Gastrocnemius medialis (tissue), 4 donors: ENCODE results near the gene METTL21A. TPM values are rescaled to one million over a fixed set of nuclear protein-coding genes. Genes with fewer than 3 reads are reported as not detected.
A peak's percentile ranks its signal among the peaks of the same experiment; 100 is the strongest.

Experiments
- ATAC-seq, 2 donors: fragments of 150-250 bp; one replicate each; pipeline ENCODE4 v1.9.1; 2016
- DNase-seq, 2 donors: peaks; one replicate each; pipeline ENCODE4 v3.0.0-alpha.2; 2019
- H3K27ac ChIP-seq, 4 donors: fragments of 200-600 bp; sonication (generic); 1 replicate in 1 of 4; 2 replicates in 3 of 4; pipeline ENCODE4 v1.5.1; 2016 to 2018; ENCODE audit warnings: mild to moderate bottlenecking in 2 of 4, moderate library complexity in 1 of 4
- H3K27me3 ChIP-seq, 3 donors: fragments of 200-600 bp; sonication (generic) in 2 of 3; 1 replicate in 1 of 3; 2 replicates in 2 of 3; pipeline versions ENCODE4 v1.5.1 to v1.6.0; 2016 to 2019; ENCODE audit warnings: mild to moderate bottlenecking in 1 of 3, moderate library complexity in 1 of 3
- H3K36me3 ChIP-seq, 2 donors: fragments of 200-600 bp; sonication (generic) in 1 of 2; one replicate each; pipeline ENCODE4 v1.5.1; 2017 to 2018
- H3K4me1 ChIP-seq, 2 donors: fragments of 200-600 bp; sonication (generic) in 1 of 2; one replicate each; pipeline ENCODE4 v1.5.1; 2016 to 2017; ENCODE audit warnings: mild to moderate bottlenecking in 2 of 2
- H3K4me3 ChIP-seq, 4 donors: fragments of 200-600 bp; sonication (generic) in 3 of 4; 1 replicate in 1 of 4; 2 replicates in 3 of 4; pipeline ENCODE4 v1.5.1; 2016 to 2019; ENCODE audit warnings: mild to moderate bottlenecking in 2 of 4
- H3K9me3 ChIP-seq, 3 donors: fragments of 200-600 bp; sonication (generic) in 2 of 3; 1 replicate in 1 of 3; 2 replicates in 2 of 3; pipeline ENCODE4 v1.5.1; 2016 to 2019
- CTCF ChIP-seq, 5 experiments: fragments of 450-650 bp in 3 of 5; fragments of 200-600 bp in 2 of 5; sonication (generic) in 2 of 5; IDR thresholded peaks in 4 of 5; conservative IDR thresholded peaks in 1 of 5; 1 replicate in 4 of 5; 2 replicates in 1 of 5; pipeline ENCODE4 v1.5.1; 2016 to 2019; ENCODE audit warnings: antibody characterized with exemption in 5 of 5, mild to moderate bottlenecking in 3 of 5, moderate library complexity in 3 of 5
- POLR2A ChIP-seq, 2 donors: fragments of 450-650 bp; IDR thresholded peaks; one replicate each; pipeline ENCODE4 v1.6.1; 2017; ENCODE audit warnings: antibody characterized with exemption in 2 of 2, mild to moderate bottlenecking in 2 of 2, moderate library complexity in 2 of 2
- in situ Hi-C, 4 donors: fragments of 200-750 bp; cut with MboI; loops; one replicate each; pipeline versions ENCODE4 v1.15.0 to v1.8.0; 2017; ENCODE audit warnings: low sequenced_read_pairs in 4 of 4
- intact Hi-C: fragments of 100-400 bp; cut with DNase I; formaldehyde crosslinking; loops from one replicate; pipeline ENCODE4 v1.15.1; 2023; ENCODE audit warnings: low total_unique reads
- total RNA-seq, 4 donors: library from RNA; depleted of rRNA; stranded (reverse); fragments of >200 nt; gene quantifications; one replicate each; pipeline versions ENCODE4 v1.1.0 to v1.2.3, GENCODE V29; 2016

METTL21A gene
- total RNA-seq, 4 donors from 2014 or later = 9.1 to 20.8 (median 13.9) TPM

GRCh38 chr2:207629553-207629952, 4.4 kb upstream of the METTL21A start:
- no peak for TF ChIP-seq CTCF (IDR thresholded peaks at IDR 0.05 in 4 of 5, conservative IDR thresholded peaks at IDR 0.05 in 1 of 5)
- no peak for TF ChIP-seq POLR2A (IDR thresholded peaks at IDR 0.05)
- Histone ChIP-seq H3K27ac (no peak overlapping the region), H3K27me3 (no peaks in the 10 kb centered on the region), H3K4me3 (no peak overlapping the region), H3K4me1 (no peaks in the 10 kb centered on the region), H3K36me3 (no peaks in the 10 kb centered on the region), H3K9me3 (no peaks in the 10 kb centered on the region)
- in situ Hi-C loops (loop anchor here in 2 of 4 donors (10.0 to 25.0 kb wide), 3 partner anchors 85 to 408 kb away; partner anchors contain the start of genes CCNYL1 (in 1 of the 2) and PLEKHM3 (in 1 of the 2)), intact Hi-C loops (loop anchor here (5.0 kb wide), 1 partner anchor 398 kb away; the partner anchor contains the start of gene PLEKHM3)
- DNase-seq = no peak
- ATAC-seq = no peak

DNA sequence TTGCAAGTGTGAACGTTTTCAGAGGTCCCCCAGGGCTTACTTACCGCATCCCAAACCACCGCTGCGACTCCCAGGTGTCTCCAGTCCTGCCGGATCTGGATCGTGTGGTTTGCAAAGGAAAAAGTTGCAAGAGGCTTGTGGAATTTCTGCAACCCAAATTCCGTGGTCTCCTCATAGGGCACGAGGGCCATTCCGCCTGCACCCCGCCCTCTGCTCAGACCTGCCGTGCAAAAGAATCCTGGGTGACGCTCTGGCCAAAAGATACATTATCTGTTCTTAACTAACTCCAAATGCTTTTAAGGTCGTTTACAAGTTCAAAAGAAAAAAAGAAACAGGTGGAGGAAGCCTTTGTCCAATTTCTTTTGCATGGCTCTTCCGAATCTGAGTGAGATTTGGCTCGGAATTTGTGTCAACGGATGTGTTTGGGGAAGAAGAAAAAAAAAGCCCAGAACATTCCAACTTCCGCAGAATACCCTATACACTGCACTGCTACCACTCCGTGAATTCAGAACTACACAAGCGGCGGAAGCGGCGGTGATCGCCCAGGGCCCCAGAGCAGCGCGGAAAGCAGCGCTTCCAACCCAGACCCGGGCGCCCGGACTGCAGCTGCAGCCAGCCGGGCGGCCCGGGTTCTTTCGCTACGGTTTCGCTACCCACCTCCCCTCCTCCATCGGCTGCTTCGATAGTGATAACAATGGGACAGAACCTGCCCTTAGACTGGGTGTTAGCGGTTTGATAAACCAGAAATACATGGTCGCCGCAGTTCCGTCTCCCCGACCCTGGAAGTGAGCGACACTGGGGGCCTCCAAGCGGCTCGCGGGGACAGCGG, 795 bp downstream of the METTL21A start:
- H3K4me1 ChIP-seq = peaks cover 7 to 11% of the 10 kb centered on the region in 2 donors
- H3K36me3 ChIP-seq = peaks cover 0 to 6% of the 10 kb centered on the region in 2 donors
- no peaks in the 10 kb centered on the region for H3K9me3 ChIP-seq
- in situ Hi-C loops = loop anchor here in 3 of 4 donors (10.0 to 25.0 kb wide), 4 partner anchors 90 to 638 kb away; partner anchors contain the start of genes PLEKHM3 (in 2 of the 3), CCNYL1 (in 1 of the 3), IDH1 (in 1 of the 3) and PIKFYVE (in 1 of the 3)
- H3K27me3 ChIP-seq = no peaks in the 10 kb centered on the region
- TF ChIP-seq POLR2A (IDR thresholded peaks at IDR 0.05) (no peak), CTCF (IDR thresholded peaks at IDR 0.05 in 4 of 5, conservative IDR thresholded peaks at IDR 0.05 in 1 of 5) (no peak)
- intact Hi-C loops = loop anchor here (1.0 to 5.0 kb wide), 6 partner anchors 87 to 640 kb away; partner anchors contain the start of genes CCNYL1 and PLEKHM3
- H3K27ac ChIP-seq = peak overlapping the region; percentile 91 to 96 (median 93)
- ATAC-seq (peak; percentile 30 to 34), DNase-seq (peak; percentile 24 to 28)
- H3K4me3 ChIP-seq = peak overlapping the region; percentile 74 to 91 (median 86)

- Histone ChIP-seq H3K4me1 (peaks cover 7 to 11% of the 10 kb centered on the region in 2 donors), H3K36me3 (peaks cover 0 to 7% of the 10 kb centered on the region in 2 donors), H3K4me3 (no peak overlapping the region), H3K27me3 (no peaks in the 10 kb centered on the region), H3K27ac (no peak overlapping the region), H3K9me3 (no peaks in the 10 kb centered on the region)
- ATAC-seq (no peak), DNase-seq (no peak)
- intact Hi-C loops = no loop called here
- in situ Hi-C loops = loop anchor here in 3 of 4 donors (10.0 to 25.0 kb wide), 4 partner anchors 87 to 641 kb away; partner anchors contain the start of genes CCNYL1 (in 1 of the 3), IDH1 (in 1 of the 3), PIKFYVE (in 1 of the 3) and PLEKHM3 (in 1 of the 3)
- TF ChIP-seq CTCF (IDR thresholded peaks at IDR 0.05 in 4 of 5, conservative IDR thresholded peaks at IDR 0.05 in 1 of 5) = no peak
- no peak for TF ChIP-seq POLR2A (IDR thresholded peaks at IDR 0.05)
Measured at GRCh38 chr2:207621501-207622039, 3.6 kb downstream of the METTL21A start.

- no peaks in the 10 kb centered on the region for H3K9me3 ChIP-seq
- peaks cover 7 to 11% of the 10 kb centered on the region in 2 donors for H3K4me1 ChIP-seq
- in situ Hi-C loops = loop anchor here in 3 of 4 donors (10.0 to 25.0 kb wide), 4 partner anchors 85 to 643 kb away; partner anchors contain the start of genes CCNYL1 (in 1 of the 3), IDH1 (in 1 of the 3), PIKFYVE (in 1 of the 3) and PLEKHM3 (in 1 of the 3)
- H3K27me3 ChIP-seq = no peaks in the 10 kb centered on the region
- DNase-seq = no peak
- H3K27ac ChIP-seq = no peak overlapping the region
- H3K4me3 ChIP-seq = no peak overlapping the region
- no peak for TF ChIP-seq POLR2A (IDR thresholded peaks at IDR 0.05)
- no peak for TF ChIP-seq CTCF (IDR thresholded peaks at IDR 0.05 in 4 of 5, conservative IDR thresholded peaks at IDR 0.05 in 1 of 5)
- peaks cover 0 to 11% of the 10 kb centered on the region in 2 donors for H3K36me3 ChIP-seq
- intact Hi-C loops = no loop called here
- ATAC-seq = no peak
Measured at GRCh38 chr2:207619764-207620203, 5.4 kb downstream of the METTL21A start.
